GM18508 (cell line): ENCODE results near the gene CENPO.
"Not testable (repeated sequence)": the region's sequence is repeated elsewhere in the genome, so short reads cannot be mapped to it uniquely, and the experiment has no call there.

Source experiments
- ATAC-seq: cut with Tn5 transposase; IDR thresholded peaks from one replicate; pipeline ENCODE4 v1.9.1; 2021; ENCODE audit warnings: moderate number of reproducible peaks; ENCODE audit not compliant: insufficient read depth, unreplicated experiment

CENPO gene

GRCh38 chr2:24785671-24786321 lies 7.4 kb upstream of the CENPO start:
- ATAC-seq, result peak; percentile 73

GRCh38 chr2:24787532-24787931 lies 5.7 kb upstream of the CENPO start:
- no peak for ATAC-seq

DNA sequence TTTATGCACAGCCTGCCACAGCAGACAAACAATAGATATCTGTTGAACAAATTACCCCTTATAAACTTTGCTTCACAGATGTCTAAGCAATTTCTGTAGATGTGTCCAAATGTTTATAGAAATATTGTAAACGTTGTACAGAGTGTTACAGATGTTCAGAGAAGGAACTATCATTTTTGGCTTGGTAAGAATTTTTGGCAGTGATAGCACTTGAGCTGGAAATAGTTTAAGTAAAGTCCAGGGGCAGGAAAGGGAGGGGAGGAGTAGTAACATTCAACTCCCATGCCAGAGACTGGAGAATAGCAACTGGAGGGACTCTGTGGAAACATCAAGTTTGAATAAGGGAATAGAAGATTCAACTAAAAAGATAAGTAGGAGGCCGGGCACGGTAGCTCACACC lies 4.4 kb upstream of the CENPO start:
- no peak for ATAC-seq

- no peak for ATAC-seq
These were observed 1.8 kb upstream of the CENPO start for GRCh38 chr2:24791452-24791851.

- no peak for ATAC-seq
These were observed 717 bp upstream of the CENPO start for GRCh38 chr2:24792542-24792873.

GRCh38 chr2:24793761-24794435 lies 673 bp downstream of the CENPO start:
- no peak for ATAC-seq

DNA sequence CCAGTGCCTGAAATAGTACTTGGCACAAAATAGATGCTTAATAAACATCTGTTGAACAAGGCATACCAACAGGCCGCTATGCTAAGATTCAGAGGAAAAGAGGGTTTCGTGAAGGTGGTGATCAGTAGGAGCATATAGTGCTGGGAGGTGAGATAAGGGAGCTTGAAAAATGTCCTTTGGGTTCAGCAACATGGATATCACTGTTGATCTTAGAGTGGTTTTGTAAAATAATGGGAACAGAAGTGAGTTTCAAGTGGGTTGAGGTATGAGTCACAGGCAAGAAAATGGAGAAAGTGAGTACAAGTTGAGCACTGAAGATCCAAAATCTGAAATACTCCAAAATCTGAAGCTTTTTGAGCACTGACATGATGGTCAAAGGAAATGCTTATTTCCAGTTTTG lies 4.4 kb downstream of the CENPO start:
- ATAC-seq, result no peak

- ATAC-seq, result not testable (repeated sequence)
These were observed 7.3 kb downstream of the CENPO start for GRCh38 chr2:24800487-24800886.

- not testable (repeated sequence) for ATAC-seq
These were observed 12.8 kb downstream of the CENPO start for GRCh38 chr2:24805811-24806660.

DNA sequence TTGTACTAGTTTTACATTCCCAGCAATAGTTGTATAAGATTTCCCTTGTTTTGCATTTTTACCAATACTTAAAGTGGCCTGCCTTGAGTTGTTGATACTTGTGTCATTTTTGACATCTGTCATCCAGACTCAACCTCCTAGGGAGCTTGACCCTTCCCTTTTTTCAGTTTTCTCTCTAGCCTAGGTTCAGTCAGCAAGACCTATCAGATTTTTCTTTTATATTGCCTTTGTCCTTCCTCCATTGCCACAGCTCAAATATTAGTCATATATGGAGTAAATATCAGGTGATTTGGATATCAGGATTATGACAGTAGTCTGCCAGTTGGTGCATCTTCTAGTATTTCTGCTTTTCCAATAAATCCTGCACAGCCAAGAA lies 13.4 kb downstream of the CENPO start:
- ATAC-seq, result no peak

DNA sequence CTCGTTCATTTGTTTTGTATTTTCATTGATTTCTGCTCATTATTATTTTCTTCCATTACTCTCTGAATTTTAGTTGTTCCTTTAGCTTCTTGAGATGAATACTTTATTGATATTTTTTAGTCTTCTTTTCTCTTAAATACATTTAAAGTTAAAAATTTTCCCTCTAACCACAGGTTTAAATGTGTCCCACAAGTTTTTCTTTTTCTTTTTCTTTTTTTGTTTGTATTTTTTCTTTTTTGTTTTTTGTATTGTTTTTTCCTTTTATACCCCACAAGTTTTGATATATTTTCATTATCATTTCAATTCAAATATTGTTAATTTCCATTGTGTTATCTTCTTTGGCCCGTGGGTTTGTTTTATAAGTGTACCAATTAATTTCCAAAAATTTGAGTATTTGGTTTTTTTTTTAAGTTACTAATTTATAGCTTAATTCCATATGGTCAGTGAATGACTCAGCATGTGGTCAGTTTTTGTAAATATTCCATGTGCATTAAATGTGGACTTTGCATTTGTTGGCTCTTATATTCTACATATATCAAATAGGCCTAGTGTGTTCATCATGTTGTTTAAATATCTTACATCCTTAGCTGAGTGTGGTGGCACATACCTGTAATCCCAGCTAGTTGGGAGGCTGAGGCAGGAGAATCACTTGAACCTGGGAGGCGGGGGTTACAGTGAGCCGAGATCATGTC lies 16.2 kb downstream of the CENPO start:
- ATAC-seq, result no peak

- ATAC-seq, result no peak
These were observed 20.5 kb downstream of the CENPO start for GRCh38 chr2:24813691-24814137.

DNA sequence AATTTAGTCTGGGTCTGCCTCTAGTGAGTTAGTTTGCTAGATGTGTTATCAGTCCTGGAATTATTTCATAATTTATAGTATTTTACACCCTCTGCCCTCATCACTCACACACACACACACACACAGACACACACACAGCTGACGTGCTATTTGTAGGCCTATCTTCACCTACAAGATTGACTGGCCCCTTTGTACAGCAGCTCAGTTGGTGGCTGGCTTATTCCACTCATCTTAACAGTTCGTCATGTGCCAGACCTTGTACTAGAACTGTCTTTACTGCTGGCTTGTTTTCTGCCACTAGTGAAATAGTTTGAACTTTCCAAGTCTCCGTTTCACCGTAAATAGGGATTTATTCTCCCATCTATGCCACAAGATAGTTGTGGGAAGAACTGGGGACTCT lies 21.3 kb downstream of the CENPO start:
- no peak for ATAC-seq

DNA sequence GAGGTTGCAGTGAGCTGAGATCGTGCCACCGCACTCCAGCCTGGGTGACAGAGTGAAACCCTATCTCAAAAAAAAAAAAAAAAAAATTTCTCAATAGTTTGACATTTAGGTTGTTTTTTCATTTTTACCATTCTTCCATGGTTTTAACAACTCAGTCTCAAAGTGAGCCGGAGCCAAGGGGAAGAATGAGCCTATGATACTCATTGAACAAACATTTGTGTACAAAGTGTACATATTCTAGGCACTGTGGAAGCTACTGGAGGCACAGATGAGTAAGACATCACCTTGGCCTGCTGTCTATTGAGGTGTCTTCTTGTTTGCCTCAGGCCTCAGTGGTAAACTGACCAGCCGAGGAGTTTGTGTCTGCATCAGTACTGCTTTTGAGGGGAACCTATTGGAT lies 21.9 kb downstream of the CENPO start:
- no peak for ATAC-seq

- ATAC-seq, result no peak
These were observed 23.2 kb downstream of the CENPO start for GRCh38 chr2:24816404-24816803.

GRCh38 chr2:24816884-24817283 lies 23.7 kb downstream of the CENPO start:
- no peak for ATAC-seq

GRCh38 chr2:24818721-24819167 lies 25.5 kb downstream of the CENPO start:
- no peak for ATAC-seq

GRCh38 chr2:24819442-24820174 lies 26.4 kb downstream of the CENPO start:
- no peak for ATAC-seq

- no peak for ATAC-seq
These were observed 26.9 kb downstream of the CENPO start for GRCh38 chr2:24820175-24820513.
